ENCODE measurements around the gene C17orf107.

The C17orf107 gene

DNA sequence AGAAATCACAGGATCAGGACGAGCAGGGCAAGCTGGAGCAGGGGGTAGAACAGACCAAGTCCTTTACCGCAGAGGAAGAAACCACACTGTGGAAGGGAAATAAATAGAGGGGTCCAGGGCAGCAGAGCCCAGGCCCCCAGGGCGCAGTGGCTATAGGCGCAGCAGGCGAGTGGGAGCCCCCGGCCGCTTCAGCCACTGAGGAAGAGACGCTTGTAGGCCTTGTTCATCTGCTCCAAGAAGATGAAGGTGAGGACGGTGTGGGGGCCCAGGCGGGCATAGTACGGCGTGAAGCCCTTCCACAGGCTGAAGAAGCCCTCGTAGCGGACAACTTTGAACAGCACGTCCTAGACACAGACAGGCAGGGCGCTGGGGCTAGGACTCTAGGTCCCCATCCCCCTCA lies 38.2 kb downstream of the C17orf107 start:
- no peak for DNase-seq (ENCODE audit: low spot score)

- no peak for DNase-seq (ENCODE audit: low spot score)
These were observed 38.7 kb downstream of the C17orf107 start for GRCh38 chr17:4938069-4938491.

GRCh38 chr17:4938688-4939545 lies 39.6 kb downstream of the C17orf107 start:
- no peak for DNase-seq (ENCODE audit: low spot score)

- no peak for DNase-seq (ENCODE audit: low spot score)
These were observed 40.1 kb downstream of the C17orf107 start for GRCh38 chr17:4939546-4939795.

GRCh38 chr17:4939796-4940554 lies 40.6 kb downstream of the C17orf107 start, which contains the start of the genes RNF167 and SLC25A11:
RNF167 (plus strand) TSS chr17:4940268; CDS start chr17:4940910, 642 bp downstream.
SLC25A11 (minus strand) TSS chr17:4940046; CDS start chr17:4939910, 136 bp downstream.
- DNase-seq (ENCODE audit: low spot score), result peak; percentile 84

DNA sequence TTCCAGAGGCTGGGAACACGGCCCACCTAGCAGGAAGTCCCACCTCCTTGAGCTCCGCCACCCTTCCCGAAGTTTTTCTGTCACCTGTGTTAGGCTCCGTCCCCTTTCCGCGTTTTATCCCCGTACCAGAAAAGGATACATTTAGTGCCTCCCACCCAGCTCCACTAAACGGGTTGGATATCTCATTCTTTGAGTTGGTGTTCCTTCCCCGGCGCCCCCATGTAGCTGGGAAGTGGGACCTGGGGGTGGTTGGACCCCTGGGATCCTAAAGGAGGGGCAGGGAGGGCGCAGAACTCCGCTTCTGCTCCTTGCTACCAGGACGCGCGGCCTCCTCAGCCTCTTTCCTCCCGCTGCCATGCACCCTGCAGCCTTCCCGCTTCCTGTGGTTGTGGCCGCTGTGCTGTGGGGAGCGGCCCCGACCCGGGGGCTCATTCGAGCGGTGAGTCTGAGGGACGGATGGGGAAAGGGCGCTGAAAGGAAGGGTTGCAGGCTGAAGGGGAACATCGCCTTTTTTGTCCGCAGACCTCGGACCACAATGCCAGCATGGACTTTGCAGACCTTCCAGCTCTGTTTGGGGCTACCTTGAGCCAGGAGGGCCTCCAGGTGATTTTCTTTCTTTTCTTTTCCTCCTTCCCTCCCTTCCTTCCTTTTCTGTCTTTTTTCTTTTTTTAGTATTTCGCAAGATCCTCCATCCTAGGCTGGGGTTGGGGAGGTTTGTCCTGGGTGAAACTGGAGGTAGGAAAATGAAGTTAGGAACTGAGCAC lies 41.4 kb downstream of the C17orf107 start:
- peak; percentile 76 for DNase-seq (ENCODE audit: low spot score)

DNA sequence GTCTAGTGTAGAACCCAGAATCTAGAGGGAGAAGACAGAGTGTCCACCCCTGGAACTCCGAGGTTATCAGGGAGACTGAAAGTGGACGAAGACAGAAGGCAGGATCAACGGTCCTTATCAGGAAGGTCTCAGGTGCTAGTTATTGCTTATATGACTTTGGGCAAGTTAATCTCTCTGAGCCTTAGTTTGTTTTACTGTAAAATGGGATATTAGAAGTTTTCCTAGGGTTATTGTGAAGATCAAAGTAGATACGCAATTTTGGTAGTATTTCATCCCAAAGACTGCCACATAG lies 41.9 kb downstream of the C17orf107 start:
- DNase-seq (ENCODE audit: low spot score), result no peak

- DNase-seq (ENCODE audit: low spot score), result no peak
These were observed 43.6 kb downstream of the C17orf107 start for GRCh38 chr17:4942760-4943508.

DNA sequence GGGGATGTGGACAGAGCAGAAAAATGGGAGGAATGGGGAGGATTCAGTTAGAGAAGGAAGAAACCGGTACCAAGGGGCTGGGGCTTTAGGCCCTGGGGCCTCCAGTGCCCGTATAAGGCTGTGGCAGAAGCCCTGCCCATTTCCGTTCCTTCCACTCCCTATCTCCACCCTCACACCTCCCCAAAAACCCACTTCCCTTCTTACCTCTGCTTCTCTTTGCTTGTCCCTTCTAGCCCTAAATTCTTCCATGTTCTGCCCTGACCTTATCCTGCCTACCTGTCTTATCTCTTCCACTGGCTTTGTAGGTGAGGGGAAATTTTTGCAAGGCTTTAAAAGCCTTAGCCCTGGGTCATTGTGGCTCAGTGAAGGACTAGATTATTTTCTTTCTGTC lies 44.8 kb downstream of the C17orf107 start:
- DNase-seq (ENCODE audit: low spot score), result no peak

DNA sequence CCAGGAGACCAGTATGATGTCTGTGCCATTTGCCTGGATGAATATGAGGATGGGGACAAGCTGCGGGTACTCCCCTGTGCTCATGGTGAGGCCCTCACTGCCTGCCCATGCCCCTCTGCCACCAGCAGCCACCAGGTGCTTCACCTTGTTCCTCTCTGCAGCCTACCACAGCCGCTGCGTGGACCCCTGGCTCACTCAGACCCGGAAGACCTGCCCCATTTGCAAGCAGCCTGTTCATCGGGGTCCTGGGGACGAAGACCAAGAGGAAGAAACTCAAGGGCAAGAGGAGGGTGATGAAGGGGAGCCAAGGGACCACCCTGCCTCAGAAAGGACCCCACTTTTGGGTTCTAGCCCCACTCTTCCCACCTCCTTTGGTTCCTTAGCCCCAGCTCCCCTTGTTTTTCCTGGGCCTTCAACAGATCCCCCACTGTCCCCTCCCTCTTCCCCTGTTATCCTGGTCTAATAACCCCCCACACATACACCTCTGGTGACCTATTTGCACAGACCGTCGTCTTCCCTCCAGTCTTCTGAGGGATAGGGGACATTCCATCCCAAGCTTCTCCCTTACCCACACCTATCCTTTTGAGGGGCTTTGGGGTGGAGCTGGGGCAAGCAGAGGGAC lies 45.3 kb downstream of the C17orf107 start:
- no peak for DNase-seq (ENCODE audit: low spot score)

- DNase-seq (ENCODE audit: low spot score), result no peak
These were observed 46.0 kb downstream of the C17orf107 start for GRCh38 chr17:4945176-4945943.

GRCh38 chr17:4945944-4946280 lies 46.6 kb downstream of the C17orf107 start:
- DNase-seq (ENCODE audit: low spot score), result no peak

DNA sequence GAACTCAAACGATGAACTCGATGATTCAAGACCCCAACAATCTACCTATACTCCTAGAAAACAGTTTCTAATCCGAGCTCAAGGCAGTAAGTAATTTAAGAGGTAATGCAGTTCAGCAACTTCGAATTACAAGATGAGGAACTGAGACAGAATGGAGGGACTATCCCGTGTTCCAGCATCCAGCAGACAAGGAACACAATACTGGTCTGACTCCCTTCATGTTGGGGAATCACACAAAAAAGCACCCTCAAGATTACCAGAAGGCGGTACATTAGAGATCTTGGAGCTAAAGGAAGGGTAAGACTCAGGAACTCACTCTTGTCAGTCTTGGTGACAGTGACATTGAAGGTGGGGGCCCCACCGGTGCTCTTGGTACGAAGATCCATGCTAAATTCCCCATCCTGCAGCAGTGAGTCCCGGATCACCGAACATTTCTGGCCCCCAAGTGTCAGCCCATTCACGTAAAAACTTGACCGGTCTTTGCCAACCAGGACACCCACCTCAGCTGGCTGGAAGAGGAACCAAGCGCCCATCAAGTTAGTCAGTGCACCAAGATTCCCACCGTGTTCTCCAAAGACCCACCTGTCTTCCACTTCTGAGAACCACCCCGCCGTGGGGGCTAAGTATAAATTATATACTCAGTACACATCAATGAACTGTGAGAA lies 47.1 kb downstream of the C17orf107 start:
- DNase-seq (ENCODE audit: low spot score), result no peak

GRCh38 chr17:4947010-4947410 lies 47.7 kb downstream of the C17orf107 start:
- DNase-seq (ENCODE audit: low spot score), result no peak

- DNase-seq (ENCODE audit: low spot score), result no peak
These were observed 48.3 kb downstream of the C17orf107 start for GRCh38 chr17:4947411-4948165.

- DNase-seq (ENCODE audit: low spot score), result peak; percentile 80
These were observed 49.0 kb downstream of the C17orf107 start, which contains the start of gene PFN1 for GRCh38 chr17:4948166-4948930. PFN1 (minus strand) TSS chr17:4948530; CDS start chr17:4948394, 136 bp downstream.

- peak; percentile 85 for DNase-seq (ENCODE audit: low spot score)
These were observed 49.6 kb downstream of the C17orf107 start for GRCh38 chr17:4948931-4949320.

DNA sequence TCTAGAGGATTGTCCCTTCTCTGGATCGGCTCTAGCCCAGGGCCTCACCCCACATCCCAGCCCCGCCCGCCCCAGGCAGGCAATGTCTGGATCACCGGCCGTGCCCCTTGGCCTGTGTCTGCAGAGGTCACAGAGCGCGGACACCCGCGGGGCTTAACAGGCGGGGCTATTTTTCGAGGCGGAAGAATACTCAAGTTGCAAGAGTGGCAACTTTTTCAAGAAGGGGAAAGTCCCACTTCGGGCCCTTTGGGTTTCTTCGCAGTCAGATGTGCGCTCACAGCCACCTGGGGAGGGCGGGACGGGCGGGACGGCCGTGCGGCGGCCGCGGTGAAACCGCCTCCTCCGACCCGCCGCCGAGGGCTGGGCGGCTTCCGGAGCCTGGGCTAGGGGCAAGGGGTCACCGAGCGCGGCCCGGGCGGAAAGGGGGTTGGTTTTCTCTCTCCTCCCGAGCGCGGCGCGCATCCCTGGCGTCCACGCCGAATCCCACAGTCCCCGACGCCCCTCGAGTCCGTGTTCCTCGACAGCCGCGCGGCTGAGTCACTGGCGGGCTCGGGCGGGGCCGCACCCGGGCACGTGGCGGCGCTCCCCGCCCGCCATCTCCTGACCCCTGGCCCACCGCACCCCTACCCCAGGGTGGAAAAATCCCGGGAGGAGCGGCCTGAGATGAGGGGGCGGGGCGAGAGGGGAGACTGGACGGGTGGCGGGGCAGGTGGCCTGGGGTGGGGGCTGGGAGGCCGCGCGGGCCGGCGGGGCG lies 50.2 kb downstream of the C17orf107 start:
- peak; percentile 81 for DNase-seq (ENCODE audit: low spot score)
